HT-29 (cell line): ENCODE data around the gene ZNF571. TPM values are rescaled to one million over a fixed set of nuclear protein-coding genes. Genes with fewer than 3 reads are reported as not detected.

ENCODE experiments used
- DNase-seq: peaks from one replicate; pipeline ENCODE4 v3.0.0-alpha.2; 2015; ENCODE audit warnings: low spot score
- total RNA-seq: library from RNA; depleted of rRNA; stranded (reverse); fragments of >200 nt; shearing (Covaris generic); gene quantifications from 2 replicates; pipeline ENCODE4 v1.2.3, GENCODE V29; 2014; rRNA removed

ZNF571 gene
- total RNA-seq = 0.03 and 0.10 TPM in 2 replicates

GRCh38 chr19:37594304-37594981 is at the start of gene ZNF571, which contains the start of gene ZNF540:
Gene ZNF571 (minus strand): TSS chr19:37594792. CDS start chr19:37586676, 8,116 bp downstream.
Gene ZNF540 (plus strand): TSS chr19:37594876. CDS start chr19:37598448, 3,572 bp downstream.
- DNase-seq = no peak

- DNase-seq = no peak
These were observed 40.8 kb upstream of the ZNF571 start for GRCh38 chr19:37635076-37636056.

GRCh38 chr19:37594982-37595382 is 390 bp upstream of the ZNF571 start:
- no peak for DNase-seq

- no peak for DNase-seq
These were observed 642 bp downstream of the ZNF571 start for GRCh38 chr19:37593996-37594303.

- DNase-seq = peak; percentile 22
These were observed 11.3 kb downstream of the ZNF571 start for GRCh38 chr19:37583340-37583739.

- no peak for DNase-seq
These were observed 22.4 kb downstream of the ZNF571 start for GRCh38 chr19:37572203-37572602.

- DNase-seq = no peak
These were observed 29.3 kb downstream of the ZNF571 start for GRCh38 chr19:37565370-37565669.

GRCh38 chr19:37564624-37565369 is 29.8 kb downstream of the ZNF571 start:
- DNase-seq = no peak

GRCh38 chr19:37563518-37563917 is 31.1 kb downstream of the ZNF571 start:
- no peak for DNase-seq

- no peak for DNase-seq
These were observed 43.2 kb downstream of the ZNF571 start for GRCh38 chr19:37551129-37551993.

- no peak for DNase-seq
These were observed 57.1 kb downstream of the ZNF571 start for GRCh38 chr19:37537391-37537947.

GRCh38 chr19:37519890-37520289 is 74.7 kb downstream of the ZNF571 start:
- DNase-seq = no peak

Other genes starting within 250 kb of the ZNF571 start
- gene ZNF527, start 223.7 kb downstream of the ZNF571 start, total RNA-seq = 0.28 and 1.4 TPM in 2 replicates
- gene ZNF569, start 127.3 kb downstream of the ZNF571 start, total RNA-seq = 0.05 TPM in 1 of 2 replicates, not detected in the other
- gene ZNF570, start 125.4 kb downstream of the ZNF571 start, total RNA-seq = under 0.01 and 0.50 TPM in 2 replicates
- gene ZNF793, start 87.9 kb downstream of the ZNF571 start, total RNA-seq = not detected in 2 replicates
- gene ZNF540, start 84 bp upstream of the ZNF571 start, total RNA-seq = 0.03 TPM in 1 of 2 replicates, not detected in the other
- gene ZFP30, start 60.7 kb upstream of the ZNF571 start, total RNA-seq = not detected in 2 replicates
- 0.10 and 0.46 TPM in 2 replicates for gene ZNF607, start 125.0 kb upstream of the ZNF571 start, total RNA-seq
- 0.48 and 0.97 TPM in 2 replicates for gene ZNF573, start 184.8 kb upstream of the ZNF571 start, total RNA-seq